ENCODE measurements around the gene SMYD3. TPM values are rescaled to one million over a fixed set of nuclear protein-coding genes. Genes with fewer than 3 reads are reported as not detected.

The SMYD3 gene
- total RNA-seq, 1 donor from 2014 or later: 23.8 TPM

GRCh38 chr1:245987997-245988392, 519.1 kb downstream of the SMYD3 start:
- no peak for DNase-seq (ENCODE audit: low read depth)
- no peak for TF ChIP-seq CTCF (conservative IDR thresholded peaks at IDR 0.05; ENCODE audit: low read depth, low read length)
- H3K4me3 ChIP-seq (ENCODE audit: low read depth, low read length): no peak overlapping the region

GRCh38 chr1:245987577-245987976, 519.5 kb downstream of the SMYD3 start:
- TF ChIP-seq CTCF (conservative IDR thresholded peaks at IDR 0.05; ENCODE audit: low read depth, low read length): no peak
- no peak overlapping the region for H3K4me3 ChIP-seq (ENCODE audit: low read depth, low read length)
- no peak for DNase-seq (ENCODE audit: low read depth)

GRCh38 chr1:245987219-245987545, 519.9 kb downstream of the SMYD3 start:
- TF ChIP-seq CTCF (conservative IDR thresholded peaks at IDR 0.05; ENCODE audit: low read depth, low read length): no peak
- DNase-seq (ENCODE audit: low read depth): no peak
- no peak overlapping the region for H3K4me3 ChIP-seq (ENCODE audit: low read depth, low read length)

GRCh38 chr1:245986404-245987218, 520.5 kb downstream of the SMYD3 start:
- no peak for DNase-seq (ENCODE audit: low read depth)
- no peak overlapping the region for H3K4me3 ChIP-seq (ENCODE audit: low read depth, low read length)
- no peak for TF ChIP-seq CTCF (conservative IDR thresholded peaks at IDR 0.05; ENCODE audit: low read depth, low read length)

- DNase-seq (ENCODE audit: low read depth): no peak
- H3K4me3 ChIP-seq (ENCODE audit: low read depth, low read length): no peak overlapping the region
- TF ChIP-seq CTCF (conservative IDR thresholded peaks at IDR 0.05; ENCODE audit: low read depth, low read length): no peak
Observed at GRCh38 chr1:245984390-245985155, 522.5 kb downstream of the SMYD3 start.

GRCh38 chr1:245983294-245983967, 523.6 kb downstream of the SMYD3 start:
- no peak for DNase-seq (ENCODE audit: low read depth)
- no peak overlapping the region for H3K4me3 ChIP-seq (ENCODE audit: low read depth, low read length)
- no peak for TF ChIP-seq CTCF (conservative IDR thresholded peaks at IDR 0.05; ENCODE audit: low read depth, low read length)
